OCI-LY3 (cell line): ENCODE data around the gene NMU.

Source experiments
- EZH2phosphoT487 ChIP-seq: fragments of 200-600 bp; shearing (Covaris generic); IDR thresholded peaks from 2 replicates; pipeline ENCODE4 v1.6.1; 2018; ENCODE audit warnings: antibody characterized with exemption, mixed run types, low read depth
- TF ChIP-seq, protein P1 (sequence below): fragments of 200-600, 300-600 bp; sonication (generic); IDR thresholded peaks from 2 replicates; pipeline ENCODE4 v1.5.1; 2014; ENCODE audit warnings: antibody characterized with exemption, low read length, low read depth

DNA sequence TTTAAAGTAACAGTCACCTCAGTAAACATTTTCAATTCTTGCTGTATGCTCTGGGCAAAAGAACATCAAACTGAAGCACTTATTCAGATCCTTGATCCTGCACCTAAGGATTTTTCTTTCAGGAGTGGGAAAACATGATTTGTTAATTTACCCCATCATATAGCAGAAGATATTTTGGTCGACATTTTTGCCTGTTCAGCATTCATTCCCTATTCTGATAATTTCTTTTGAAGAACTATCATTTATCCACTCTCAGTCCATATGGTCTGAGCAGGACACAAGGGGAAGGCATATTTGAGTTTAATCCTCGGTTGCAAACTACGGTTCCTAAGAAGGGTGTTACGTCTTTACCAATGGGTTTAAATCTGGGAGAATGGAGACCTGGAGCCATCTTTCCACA lies 88.2 kb downstream of the NMU start:
- TF ChIP-seq, protein P1, sequence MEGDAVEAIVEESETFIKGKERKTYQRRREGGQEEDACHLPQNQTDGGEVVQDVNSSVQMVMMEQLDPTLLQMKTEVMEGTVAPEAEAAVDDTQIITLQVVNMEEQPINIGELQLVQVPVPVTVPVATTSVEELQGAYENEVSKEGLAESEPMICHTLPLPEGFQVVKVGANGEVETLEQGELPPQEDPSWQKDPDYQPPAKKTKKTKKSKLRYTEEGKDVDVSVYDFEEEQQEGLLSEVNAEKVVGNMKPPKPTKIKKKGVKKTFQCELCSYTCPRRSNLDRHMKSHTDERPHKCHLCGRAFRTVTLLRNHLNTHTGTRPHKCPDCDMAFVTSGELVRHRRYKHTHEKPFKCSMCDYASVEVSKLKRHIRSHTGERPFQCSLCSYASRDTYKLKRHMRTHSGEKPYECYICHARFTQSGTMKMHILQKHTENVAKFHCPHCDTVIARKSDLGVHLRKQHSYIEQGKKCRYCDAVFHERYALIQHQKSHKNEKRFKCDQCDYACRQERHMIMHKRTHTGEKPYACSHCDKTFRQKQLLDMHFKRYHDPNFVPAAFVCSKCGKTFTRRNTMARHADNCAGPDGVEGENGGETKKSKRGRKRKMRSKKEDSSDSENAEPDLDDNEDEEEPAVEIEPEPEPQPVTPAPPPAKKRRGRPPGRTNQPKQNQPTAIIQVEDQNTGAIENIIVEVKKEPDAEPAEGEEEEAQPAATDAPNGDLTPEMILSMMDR: no peak
- no peak for TF ChIP-seq EZH2phosphoT487
